GM19239 (cell line): Measurements from ENCODE around the gene OSBPL1A.

Source experiments
- DNase-seq: peaks from one replicate; pipeline ENCODE4 v3.0.0; 2011; ENCODE audit warnings: low spot score; ENCODE audit not compliant: insufficient read length
- FAIRE-seq: peaks from 2 replicates; lab custom pipeline; 2011; peaks lifted over from hg19 to GRCh38; lab: Jason Lieb, UNC

The OSBPL1A gene

GRCh38 chr18:24196764-24197163 lies 200.9 kb downstream of the OSBPL1A start:
- DNase-seq (no peak), FAIRE-seq (no peak)

- FAIRE-seq: no peak
- DNase-seq: no peak
Observed at GRCh38 chr18:24195296-24196053, 202.1 kb downstream of the OSBPL1A start.

GRCh38 chr18:24190590-24190989 lies 207.0 kb downstream of the OSBPL1A start:
- no peak for DNase-seq

GRCh38 chr18:24189664-24190346 lies 207.8 kb downstream of the OSBPL1A start:
- no peak for FAIRE-seq

More at GRCh38 chr18:24190590-24190989, 207.0 kb downstream of the OSBPL1A start:
- no peak for FAIRE-seq

GRCh38 chr18:24189007-24189528 lies 208.6 kb downstream of the OSBPL1A start:
- FAIRE-seq (peak; percentile 44), DNase-seq (no peak)

More at GRCh38 chr18:24189664-24190346, 207.8 kb downstream of the OSBPL1A start:
- no peak for DNase-seq

GRCh38 chr18:24188120-24188519 lies 209.5 kb downstream of the OSBPL1A start:
- no peak for DNase-seq
- no peak for FAIRE-seq

GRCh38 chr18:24187689-24188088 lies 209.9 kb downstream of the OSBPL1A start:
- no peak for DNase-seq
- no peak for FAIRE-seq

GRCh38 chr18:24187049-24187448 lies 210.6 kb downstream of the OSBPL1A start:
- DNase-seq (no peak), FAIRE-seq (no peak)

GRCh38 chr18:24185805-24186204 lies 211.8 kb downstream of the OSBPL1A start:
- no peak for FAIRE-seq

GRCh38 chr18:24181806-24182205 lies 215.8 kb downstream of the OSBPL1A start:
- DNase-seq (no peak), FAIRE-seq (no peak)

More at GRCh38 chr18:24185805-24186204, 211.8 kb downstream of the OSBPL1A start:
- no peak for DNase-seq

GRCh38 chr18:24180048-24180447 lies 217.6 kb downstream of the OSBPL1A start:
- FAIRE-seq (no peak), DNase-seq (no peak)

- DNase-seq (no peak), FAIRE-seq (peak; percentile 4)
Observed at GRCh38 chr18:24177499-24178133, 220.0 kb downstream of the OSBPL1A start.

GRCh38 chr18:24176727-24177416 lies 220.8 kb downstream of the OSBPL1A start:
- FAIRE-seq: peak; percentile 83
- DNase-seq: peak; percentile 49

GRCh38 chr18:24173997-24174396 lies 223.6 kb downstream of the OSBPL1A start:
- FAIRE-seq: peak; percentile 48
- DNase-seq: no peak

GRCh38 chr18:24170360-24170759 lies 227.3 kb downstream of the OSBPL1A start:
- FAIRE-seq: no peak
- DNase-seq: no peak

GRCh38 chr18:24168496-24168895 lies 229.1 kb downstream of the OSBPL1A start:
- no peak for DNase-seq

GRCh38 chr18:24161304-24161703 lies 236.3 kb downstream of the OSBPL1A start:
- FAIRE-seq: no peak

More at GRCh38 chr18:24168496-24168895, 229.1 kb downstream of the OSBPL1A start:
- FAIRE-seq: no peak

GRCh38 chr18:24160086-24160485 lies 237.5 kb downstream of the OSBPL1A start:
- FAIRE-seq: peak; percentile 26
- DNase-seq: no peak

More at GRCh38 chr18:24161304-24161703, 236.3 kb downstream of the OSBPL1A start:
- no peak for DNase-seq

GRCh38 chr18:24157855-24158254 lies 239.8 kb downstream of the OSBPL1A start:
- FAIRE-seq: no peak
- no peak for DNase-seq

GRCh38 chr18:24153397-24153796 lies 244.2 kb downstream of the OSBPL1A start:
- no peak for FAIRE-seq
- DNase-seq: no peak
